HG03460 (cell line): Measurements from ENCODE around the gene TGFB3.
"Not testable (repeated sequence)": the region's sequence is repeated elsewhere in the genome, so short reads cannot be mapped to it uniquely, and the experiment has no call there.

Experiments used
- ATAC-seq: cut with Tn5 transposase; IDR thresholded peaks from one replicate; pipeline ENCODE4 v1.9.1; 2021; ENCODE audit not compliant: unreplicated experiment

TGFB3 gene

DNA sequence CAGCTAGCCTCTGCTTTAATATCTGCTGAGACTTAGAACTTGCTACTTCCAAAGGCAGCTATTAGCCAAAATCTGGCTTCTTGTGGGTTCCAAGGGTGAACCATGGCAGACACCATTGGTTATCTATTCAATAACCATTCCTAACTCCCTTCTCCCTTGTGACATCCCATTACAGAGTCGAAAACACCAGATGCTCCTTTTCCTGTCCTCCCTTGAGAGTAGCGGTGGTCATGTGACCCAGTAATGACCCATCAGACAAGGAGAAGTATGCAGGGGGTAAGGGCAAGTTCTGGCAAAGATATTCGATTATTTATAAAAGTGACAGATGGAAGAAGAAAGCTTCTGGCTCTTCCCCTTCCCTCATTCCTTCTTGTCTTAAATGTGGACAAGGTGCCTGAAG is 20.1 kb downstream of the TGFB3 start:
- no peak for ATAC-seq

DNA sequence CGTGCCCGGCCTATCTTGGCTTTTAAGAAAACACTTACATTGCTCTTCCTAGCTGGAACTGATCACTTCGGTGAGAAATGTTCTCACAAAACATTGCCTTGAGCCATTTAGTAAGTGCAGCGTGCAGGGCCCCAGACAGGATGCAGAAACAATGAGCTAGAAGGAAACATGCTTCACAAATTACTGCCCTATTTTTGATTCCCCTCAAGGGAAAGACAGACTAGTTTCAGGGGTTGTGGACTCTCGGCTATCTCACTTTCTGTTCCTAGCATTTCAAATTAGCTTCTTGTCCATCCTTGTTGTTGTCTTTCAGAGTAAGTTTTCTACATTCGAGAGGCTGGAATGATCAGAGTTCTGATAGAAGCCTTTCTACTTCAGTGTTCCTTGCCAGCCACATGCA is 21.6 kb downstream of the TGFB3 start:
- no peak for ATAC-seq

DNA sequence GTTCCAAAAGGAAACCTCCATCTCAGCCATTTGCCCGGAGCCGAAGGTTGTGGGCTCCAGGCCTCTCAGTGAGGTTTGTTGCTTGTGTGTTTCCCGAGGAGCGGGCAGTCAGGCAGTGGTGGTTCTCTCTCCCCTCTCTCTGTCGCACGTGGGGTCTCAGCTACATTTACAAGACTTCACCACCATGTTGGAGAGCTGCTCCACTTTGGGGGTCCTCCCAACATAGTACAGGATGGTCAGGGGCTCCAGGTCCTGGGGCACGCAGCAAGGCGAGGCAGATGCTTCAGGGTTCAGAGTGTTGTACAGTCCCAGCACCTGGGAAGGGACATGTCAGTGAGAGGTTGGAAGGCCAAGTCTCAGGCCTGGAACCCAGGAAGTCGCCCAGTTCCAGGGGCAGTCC is 22.8 kb downstream of the TGFB3 start:
- no peak for ATAC-seq

DNA sequence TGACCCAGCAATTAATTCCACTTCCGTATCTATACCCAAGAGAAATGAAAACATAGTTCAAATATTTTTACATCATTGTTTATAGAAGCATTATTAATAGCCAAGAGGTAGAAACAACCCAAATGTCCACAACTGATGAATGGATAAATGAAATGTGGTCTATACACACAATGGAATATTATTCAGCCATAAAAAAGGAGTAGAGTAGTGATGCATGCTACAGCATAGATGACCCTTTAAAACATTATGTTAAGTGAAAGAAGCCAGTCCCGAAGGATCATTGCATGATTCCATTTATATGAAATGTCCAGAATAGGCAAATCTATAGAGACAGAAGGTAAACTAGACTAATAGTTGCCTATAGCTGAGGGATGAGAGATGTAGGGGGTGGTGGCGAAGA is 29.3 kb downstream of the TGFB3 start:
- ATAC-seq: no peak

DNA sequence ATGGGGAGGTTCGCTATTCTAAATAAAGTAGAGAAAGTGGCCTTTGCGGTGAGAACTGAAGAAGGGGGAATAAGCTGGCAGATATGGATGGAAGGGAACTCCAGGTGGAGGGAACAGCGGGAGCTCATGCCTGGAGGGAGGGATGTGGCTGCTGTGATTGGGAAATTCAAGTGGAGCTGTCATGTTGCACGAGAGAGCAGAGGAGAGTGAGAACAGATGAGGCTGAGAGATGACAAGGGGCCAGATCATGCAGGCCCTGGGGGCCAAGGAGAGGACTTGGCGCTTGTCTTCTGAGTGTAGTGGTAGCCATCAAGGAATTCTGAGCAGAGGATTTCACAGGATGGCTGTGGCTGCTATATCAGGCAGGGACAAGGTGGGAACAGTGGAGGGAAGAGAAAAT is 35.0 kb downstream of the TGFB3 start:
- ATAC-seq: no peak

DNA sequence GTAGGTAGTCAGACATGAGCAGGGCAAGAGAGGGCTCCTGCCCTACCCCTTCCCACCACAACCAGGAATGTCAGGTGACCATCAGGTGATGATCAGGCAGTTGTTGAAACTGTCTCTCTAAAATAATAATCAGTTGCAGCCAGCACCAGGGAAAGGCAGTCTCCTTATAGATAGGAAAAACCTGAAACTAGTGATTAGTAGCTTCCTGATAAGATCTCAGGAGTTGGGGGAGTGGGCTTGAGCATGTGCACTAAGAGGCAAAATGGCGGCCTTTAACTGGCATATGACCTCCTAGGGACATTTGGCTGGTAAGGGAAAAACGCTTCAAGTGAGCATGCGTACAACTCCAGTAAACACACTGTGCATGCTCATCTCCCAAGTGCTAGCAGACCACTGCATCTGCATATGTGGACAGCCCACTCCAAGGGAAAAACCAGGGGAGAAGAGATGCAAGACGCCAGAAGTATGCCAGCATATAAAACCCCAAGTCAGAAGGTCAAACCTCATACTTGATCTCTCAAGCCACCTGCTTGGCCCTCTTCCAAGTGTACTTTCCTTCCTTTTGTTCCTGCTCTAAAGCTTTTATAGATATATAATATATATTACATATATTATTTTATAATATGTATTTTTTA is 37.1 kb downstream of the TGFB3 start:
- ATAC-seq: no peak

DNA sequence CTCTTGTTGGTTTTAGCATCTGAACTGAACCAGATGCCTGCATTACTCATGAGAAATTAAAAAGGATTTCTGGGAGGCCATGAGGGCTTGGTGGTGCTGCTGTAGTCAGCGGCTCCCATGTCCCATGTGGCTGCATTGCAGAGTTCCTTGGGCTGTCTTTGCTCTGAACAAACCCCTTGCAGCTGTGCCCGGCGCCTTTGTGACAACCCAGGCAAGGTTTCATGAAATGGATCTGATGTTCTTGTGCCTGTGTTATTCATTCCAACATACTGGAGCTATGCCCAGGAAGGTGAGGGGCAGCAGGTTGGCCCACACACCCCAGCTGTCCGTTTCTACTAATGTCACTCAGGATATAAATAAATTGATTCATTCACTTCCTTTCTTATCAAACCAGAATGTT is 40.8 kb downstream of the TGFB3 start:
- ATAC-seq: no peak

DNA sequence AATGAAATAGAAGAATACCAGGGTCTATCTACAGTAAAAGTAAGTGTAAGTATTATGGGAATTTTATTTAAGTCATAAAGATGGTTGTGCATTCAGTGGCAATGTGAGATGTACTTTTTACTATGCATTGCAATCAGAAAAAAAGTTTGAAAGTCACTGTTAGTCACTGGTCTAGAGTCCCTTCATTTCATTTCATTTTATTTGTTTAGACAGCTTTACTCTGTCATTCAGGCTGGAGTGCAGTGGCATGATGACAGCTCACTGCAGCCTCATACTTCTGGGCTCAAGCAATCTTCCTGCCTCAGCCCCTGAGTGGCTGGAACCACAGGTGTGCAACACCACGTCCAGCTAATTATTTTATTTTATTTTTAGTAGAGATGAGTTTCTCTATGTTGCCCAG is 42.6 kb downstream of the TGFB3 start:
- ATAC-seq: no peak

DNA sequence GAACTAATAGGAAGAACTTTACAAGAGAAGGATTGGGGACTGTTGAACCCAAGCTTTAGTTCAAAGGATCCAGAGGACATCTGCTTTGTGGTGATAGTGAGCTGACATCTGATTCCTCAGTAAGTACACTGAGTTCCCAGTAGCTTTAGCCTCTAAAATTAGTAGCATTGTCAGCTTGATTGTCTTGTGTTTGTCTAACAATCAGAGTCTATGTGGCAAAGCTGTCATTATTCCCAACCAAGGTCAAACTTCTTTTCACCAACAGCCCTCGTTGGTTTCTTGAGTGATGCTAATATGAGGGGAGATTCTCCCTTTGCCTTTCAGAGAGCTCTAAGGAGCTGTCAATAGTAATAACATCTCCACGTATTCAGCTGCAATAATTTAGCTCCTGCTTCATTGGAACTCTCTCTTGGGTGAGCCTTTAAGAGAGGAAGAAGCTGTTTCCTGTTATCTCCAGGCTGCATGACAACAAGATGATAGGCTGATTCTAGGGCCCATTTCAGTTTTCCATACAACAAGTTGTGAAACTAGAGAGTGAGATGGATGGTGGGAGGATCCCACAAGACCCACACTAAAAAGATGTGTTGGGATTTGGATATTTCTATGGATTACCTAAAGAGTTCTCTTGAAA is 46.7 kb downstream of the TGFB3 start:
- no peak for ATAC-seq

DNA sequence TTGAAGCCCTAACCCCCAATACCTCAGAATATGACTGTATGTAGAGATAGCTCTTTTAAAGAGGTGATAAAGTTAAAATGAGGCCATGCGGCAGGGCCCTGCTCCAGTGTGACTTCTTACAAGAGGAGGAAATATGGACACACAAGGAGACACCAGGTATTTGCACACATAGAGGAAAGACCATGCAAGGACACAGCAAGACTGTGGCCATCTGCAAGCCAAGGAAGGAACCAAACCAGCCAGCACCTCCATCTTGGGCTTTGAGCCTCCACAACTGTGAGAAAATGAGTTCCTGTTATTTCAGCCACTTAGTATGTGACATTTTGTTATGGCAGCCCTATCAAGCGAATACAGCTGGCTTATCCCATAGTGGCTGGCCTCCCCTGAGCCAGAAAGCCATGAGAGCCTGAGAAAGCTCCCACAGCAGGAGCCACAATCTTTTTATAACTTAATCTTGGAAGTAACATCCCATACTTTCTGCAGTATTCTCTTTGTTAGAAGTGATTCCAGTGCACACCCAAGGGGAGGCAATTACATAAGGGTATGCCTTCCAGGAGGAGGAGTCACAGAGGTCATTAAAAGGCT is 48.0 kb downstream of the TGFB3 start:
- no peak for ATAC-seq

DNA sequence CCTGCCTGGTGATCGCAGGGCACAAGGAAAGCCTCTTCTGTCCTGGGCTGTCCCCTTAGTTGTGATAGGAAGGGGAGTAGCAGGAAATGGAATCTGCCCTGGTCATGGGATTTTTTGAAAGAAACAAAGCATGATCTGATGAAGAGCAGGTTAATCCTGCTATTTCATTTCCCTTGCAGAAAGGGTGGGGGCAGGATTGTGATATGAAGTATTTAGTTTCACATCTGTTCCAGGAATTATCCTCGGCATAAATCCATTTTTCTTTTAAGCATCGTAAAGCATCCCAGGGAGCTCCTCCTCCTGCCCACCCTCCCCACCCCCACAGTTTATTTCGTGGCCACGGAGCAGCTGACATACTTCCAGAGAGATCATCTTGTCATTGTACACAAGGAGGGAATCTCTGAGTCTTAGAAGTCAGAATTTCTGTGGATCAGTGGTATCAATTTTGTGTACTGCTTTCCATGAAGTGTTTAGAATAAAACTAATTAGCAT is 53.1 kb downstream of the TGFB3 start:
- no peak for ATAC-seq

DNA sequence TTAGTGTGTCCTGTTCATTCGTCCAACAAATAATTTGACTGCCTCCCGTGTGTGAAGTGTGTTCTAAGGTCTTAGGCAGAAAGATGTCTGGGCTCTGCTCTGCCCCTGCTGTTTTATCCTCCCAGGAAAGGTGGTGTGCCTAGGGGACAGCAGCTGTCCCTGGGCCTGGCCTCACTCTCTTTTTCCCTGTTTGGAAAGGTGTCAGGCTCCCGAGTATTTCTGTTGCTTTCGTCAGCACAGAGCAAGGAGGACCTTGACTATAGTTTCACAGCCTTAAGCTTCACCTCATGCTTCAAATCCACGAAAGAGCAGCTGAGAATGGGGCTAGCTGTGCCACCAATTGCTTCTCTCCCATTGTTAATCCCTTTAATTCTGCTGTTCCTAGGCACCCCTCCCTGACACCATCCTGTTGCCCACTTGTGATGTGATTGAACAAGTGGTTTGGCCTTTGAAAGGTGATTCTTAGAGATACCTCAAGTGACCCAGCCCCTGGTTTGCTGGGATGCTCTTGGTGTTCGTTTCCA is 54.2 kb downstream of the TGFB3 start:
- no peak for ATAC-seq

DNA sequence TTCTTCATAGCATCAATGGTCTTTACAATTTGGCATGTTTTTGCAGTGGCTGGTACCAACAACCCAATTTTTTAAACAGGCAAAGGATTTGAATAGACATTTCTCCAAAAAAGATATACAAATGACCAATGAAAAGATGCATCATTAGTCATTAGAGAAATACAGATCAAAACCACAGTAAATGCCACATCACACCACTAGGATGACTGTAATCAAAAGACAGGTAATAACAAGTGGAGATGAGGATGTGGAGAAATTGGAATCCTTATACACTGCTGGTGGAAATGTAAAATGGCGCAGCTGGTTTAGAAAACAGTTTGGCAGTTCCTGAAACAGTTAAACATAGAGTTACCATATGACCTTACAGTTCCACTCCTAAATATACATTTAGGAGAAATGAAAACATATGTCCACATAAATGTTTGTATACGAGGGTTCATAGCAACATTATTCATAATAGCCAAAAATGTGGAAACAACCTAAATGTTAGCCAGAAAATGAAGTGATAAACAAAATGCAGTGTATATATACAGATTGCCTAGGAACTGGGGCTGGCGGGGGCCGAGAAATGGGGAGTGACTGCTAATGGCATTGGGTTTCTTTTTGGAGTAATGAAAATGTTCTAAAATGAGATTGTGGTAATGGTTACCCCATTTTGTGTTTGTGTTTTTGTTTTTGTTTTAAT is 55.2 kb downstream of the TGFB3 start:
- no peak for ATAC-seq

DNA sequence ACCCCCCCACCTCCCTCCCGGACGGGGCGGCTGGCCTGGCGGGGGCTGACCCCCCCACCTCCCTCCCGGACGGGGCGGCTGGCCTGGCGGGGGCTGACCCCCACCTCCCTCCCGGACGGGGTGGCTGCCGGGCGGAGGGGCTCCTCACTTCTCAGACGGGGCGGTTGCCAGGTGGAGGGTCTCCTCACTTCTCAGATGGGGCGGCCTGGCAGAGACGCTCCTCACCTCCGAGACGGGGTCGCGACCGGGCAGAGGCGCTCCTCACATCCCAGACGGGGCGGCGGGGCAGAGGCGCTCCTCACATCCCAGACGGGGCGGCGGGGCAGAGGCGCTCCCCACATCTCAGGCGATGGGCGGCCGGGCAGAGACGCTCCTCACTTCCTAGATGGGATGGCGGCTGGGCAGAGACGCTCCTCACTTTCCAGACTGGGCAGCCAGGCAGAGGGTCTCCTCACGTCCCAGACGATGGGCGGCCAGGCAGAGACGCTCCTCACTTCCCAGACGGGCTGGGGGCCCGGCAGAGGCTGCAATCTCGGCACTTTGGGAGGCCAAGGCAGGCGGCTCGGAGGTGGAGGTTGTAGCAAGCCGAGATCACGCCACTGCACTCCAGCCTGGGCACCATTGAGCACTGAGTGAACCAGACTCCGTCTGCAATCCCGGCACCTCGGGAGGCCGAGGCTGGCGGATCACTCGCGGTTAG is 56.5 kb downstream of the TGFB3 start:
- not testable (repeated sequence) for ATAC-seq

DNA sequence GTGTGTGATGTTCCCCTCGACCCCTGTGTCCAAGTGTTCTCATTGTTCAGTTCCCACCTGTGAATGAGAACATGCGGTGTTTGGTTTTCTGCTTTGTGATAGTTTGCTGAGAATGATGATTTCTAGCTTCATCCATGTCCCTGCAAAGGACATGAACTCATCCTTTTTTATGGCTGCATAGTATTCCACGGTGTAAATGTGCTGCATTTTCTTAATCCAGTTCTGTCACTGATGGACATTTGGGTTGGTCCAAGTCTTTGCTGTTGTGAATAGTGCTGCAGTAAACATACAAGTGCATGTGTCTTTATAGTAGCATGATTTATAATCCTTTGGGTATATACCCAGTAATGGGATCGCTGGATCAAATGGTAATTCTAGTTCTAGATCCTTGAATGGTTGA is 61.4 kb downstream of the TGFB3 start:
- ATAC-seq: not testable (repeated sequence)

DNA sequence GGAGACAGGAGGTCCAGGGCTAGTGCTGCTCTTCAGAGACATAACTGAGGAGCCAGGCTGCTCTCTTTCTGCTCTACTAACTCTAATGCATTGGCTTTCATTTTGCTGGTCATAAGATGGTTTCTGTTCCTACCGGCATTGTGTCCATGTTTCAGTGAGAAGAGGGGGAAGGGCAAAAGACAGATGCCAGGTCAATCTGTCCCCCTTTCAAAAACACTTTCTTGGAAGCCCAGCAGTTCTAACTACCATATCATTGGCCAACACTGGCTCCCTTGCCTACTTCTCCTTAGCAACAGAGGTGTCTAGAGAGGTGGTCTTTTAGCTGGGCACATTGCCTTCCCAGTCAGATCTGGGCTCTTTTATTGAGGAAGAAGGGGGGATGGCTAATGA is 63.9 kb downstream of the TGFB3 start:
- ATAC-seq: no peak

DNA sequence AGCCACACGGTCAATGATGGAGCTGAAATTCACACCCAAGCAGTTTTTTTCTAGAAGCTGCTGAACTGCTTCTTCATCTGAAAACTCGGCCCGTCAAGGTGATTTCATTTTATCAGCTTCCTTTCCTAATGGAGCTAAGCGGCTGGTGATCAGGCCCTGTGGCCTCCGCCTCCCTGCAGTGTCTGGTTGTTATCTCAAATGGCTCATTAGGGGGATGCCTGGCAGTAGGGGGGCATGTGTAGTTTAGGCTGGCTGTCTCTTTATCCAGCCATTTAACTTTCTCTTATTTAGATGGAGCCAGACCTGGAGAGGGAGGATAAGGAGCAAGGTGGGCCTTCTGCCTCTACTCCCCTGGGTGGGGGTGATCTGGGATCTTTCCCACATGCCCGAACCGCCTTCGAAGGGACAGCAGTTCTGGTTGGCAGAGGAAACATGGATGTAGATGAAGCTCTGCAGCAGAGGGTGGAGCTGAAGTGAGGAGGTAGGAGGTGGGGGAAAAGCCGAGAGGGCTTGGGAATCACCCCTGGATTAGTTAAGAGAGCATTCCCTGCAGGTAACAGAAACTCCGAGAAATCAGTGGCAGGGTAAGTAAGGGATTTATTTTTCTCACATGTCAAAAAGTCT is 64.4 kb downstream of the TGFB3 start:
- no peak for ATAC-seq

DNA sequence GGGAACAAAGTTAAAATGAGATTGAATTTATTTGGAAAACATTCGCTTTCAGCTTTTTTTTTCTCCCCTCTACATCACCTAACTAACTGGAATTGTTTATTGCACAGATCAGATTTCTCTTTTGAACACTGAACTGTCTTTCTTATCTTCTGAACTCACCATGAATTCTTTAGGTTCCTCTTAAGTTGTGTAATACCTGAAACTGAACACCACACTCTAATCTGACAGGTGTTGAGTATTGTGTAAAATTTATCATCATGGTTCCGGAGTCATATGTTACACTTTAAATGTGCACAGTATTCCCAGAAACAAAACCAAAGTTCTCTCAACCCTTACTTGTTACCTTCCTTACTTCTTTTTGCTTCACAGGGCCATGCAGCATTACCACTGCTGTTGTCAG is 66.8 kb downstream of the TGFB3 start:
- ATAC-seq: no peak

DNA sequence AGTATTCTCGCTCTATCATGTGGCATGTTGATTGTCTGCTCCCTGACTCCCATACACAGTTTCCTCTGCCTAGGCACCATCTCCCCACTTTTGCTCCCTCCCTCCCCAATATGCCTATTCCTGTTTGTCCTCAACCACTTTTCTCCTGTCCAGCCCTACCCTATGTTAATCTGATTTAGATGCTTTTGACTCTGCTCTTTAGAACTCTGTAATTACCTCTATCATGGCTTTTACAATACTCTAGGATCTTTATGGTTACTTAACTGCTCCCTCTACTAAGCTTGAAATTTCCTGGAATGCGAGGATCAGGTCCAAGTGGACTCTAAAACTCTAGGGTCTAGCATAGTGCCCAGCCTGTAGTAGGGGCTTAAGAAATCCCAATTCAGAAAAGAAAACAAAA is 68.6 kb downstream of the TGFB3 start:
- no peak for ATAC-seq

DNA sequence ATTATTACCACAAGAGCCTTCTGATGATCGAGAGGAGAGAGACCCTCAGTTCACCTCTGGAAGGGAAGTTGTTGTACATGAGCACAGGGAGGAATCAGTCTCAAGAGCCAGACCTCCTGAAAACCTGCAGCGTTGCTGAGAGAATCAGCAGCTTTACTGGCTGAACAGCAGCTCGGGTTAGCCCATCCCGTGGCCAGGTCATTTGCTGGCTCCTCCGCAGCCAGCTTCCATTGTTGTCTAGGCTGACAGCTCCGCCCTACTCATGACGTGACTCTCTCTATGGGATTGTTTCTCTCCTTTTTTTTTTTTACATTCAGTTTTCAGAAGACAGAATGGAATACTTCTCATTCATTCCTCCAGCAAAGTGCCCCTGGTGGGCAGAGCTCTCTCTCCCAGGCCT is 69.9 kb downstream of the TGFB3 start:
- no peak for ATAC-seq

DNA sequence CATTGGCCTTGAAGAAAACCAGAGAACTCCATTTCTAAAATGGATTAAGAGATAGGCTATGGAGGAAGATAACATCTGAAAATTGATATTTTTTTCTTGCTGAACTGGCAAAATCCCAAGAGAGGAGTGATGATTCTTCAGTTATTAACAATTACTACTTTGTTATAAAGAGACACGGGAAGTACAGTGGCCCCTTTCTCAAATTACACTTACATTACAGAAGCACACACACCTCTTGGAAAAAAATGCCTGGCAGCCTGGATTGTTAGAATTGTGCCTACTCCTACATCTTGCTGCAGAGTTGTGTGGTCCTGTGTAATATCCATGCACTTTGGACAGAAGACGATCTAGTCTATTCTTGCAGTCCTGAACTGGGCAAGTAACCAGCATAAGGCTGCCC is 71.7 kb downstream of the TGFB3 start:
- no peak for ATAC-seq
